GM18498 (cell line): ENCODE data around the gene MAGI1.
"Not testable (repeated sequence)": the region's sequence is repeated elsewhere in the genome, so short reads cannot be mapped to it uniquely, and the experiment has no call there.

Experiments used
- ATAC-seq: cut with Tn5 transposase; IDR thresholded peaks from one replicate; pipeline ENCODE4 v1.9.1; 2021; ENCODE audit warnings: mild to moderate bottlenecking, moderate library complexity; ENCODE audit not compliant: unreplicated experiment

The MAGI1 gene

GRCh38 chr3:65880350-65880749 is 158.4 kb downstream of the MAGI1 start:
- ATAC-seq, result no peak

GRCh38 chr3:65879372-65879771 is 159.3 kb downstream of the MAGI1 start:
- ATAC-seq, result no peak

GRCh38 chr3:65878831-65879230 is 159.9 kb downstream of the MAGI1 start:
- ATAC-seq, result no peak

- ATAC-seq, result no peak
Observed at GRCh38 chr3:65877160-65877559, 161.6 kb downstream of the MAGI1 start.

- ATAC-seq, result no peak
Observed at GRCh38 chr3:65876028-65876420, 162.7 kb downstream of the MAGI1 start.

- ATAC-seq, result no peak
Observed at GRCh38 chr3:65875393-65876027, 163.2 kb downstream of the MAGI1 start.

GRCh38 chr3:65873869-65874268 is 164.8 kb downstream of the MAGI1 start:
- ATAC-seq, result no peak

- ATAC-seq, result no peak
Observed at GRCh38 chr3:65873028-65873427, 165.7 kb downstream of the MAGI1 start.

GRCh38 chr3:65871305-65872141 is 167.2 kb downstream of the MAGI1 start:
- ATAC-seq, result no peak

GRCh38 chr3:65869798-65870197 is 168.9 kb downstream of the MAGI1 start:
- ATAC-seq, result no peak

GRCh38 chr3:65867463-65868210 is 171.1 kb downstream of the MAGI1 start:
- ATAC-seq, result no peak

GRCh38 chr3:65864357-65864904 is 174.3 kb downstream of the MAGI1 start:
- no peak for ATAC-seq

GRCh38 chr3:65861718-65862117 is 177.0 kb downstream of the MAGI1 start:
- no peak for ATAC-seq

GRCh38 chr3:65859612-65860011 is 179.1 kb downstream of the MAGI1 start:
- ATAC-seq, result not testable (repeated sequence)

- ATAC-seq, result no peak
Observed at GRCh38 chr3:65858749-65859148, 180.0 kb downstream of the MAGI1 start.

GRCh38 chr3:65857327-65857726 is 181.4 kb downstream of the MAGI1 start:
- ATAC-seq, result no peak

- ATAC-seq, result no peak
Observed at GRCh38 chr3:65856907-65857306, 181.8 kb downstream of the MAGI1 start.

GRCh38 chr3:65855370-65856100 is 183.2 kb downstream of the MAGI1 start:
- ATAC-seq, result no peak

- ATAC-seq, result no peak
Observed at GRCh38 chr3:65854606-65855304, 184.0 kb downstream of the MAGI1 start.

GRCh38 chr3:65851827-65852226 is 186.9 kb downstream of the MAGI1 start:
- no peak for ATAC-seq
